Activated CD8-positive, alpha-beta T cell treated with anti-CD3 and anti-CD28 coated beads, Interleukin-2, amount 10 ng/mL, durations not matched to agents 7 days and 5 days (primary cell): ENCODE results near the gene EEF1AKMT1. TPM values are rescaled to one million over a fixed set of nuclear protein-coding genes. Genes with fewer than 3 reads are reported as not detected.

Experiments
- ATAC-seq: fragments of 150-1000 bp; cut with Tn5 transposase; one replicate; pipeline ENCODE4 v1.10.0; 2021; ENCODE audit warnings: moderate library complexity
- CTCF ChIA-PET: fragments of 350-600 bp; sonication (Branson Sonifier 250); formaldehyde crosslinking; loops from one replicate; lab custom pipeline; 2021; ENCODE audit warnings: antibody characterized with exemption; lab: Charles Lee
- POLR2A ChIA-PET: fragments of 350-600 bp; sonication (Branson Sonifier 250); formaldehyde crosslinking; loops from one replicate; lab custom pipeline; 2021; ENCODE audit warnings: antibody characterized with exemption; lab: Charles Lee
- DNase-seq: peaks from one replicate; pipeline ENCODE4 v3.0.0-alpha.2; 2020
- H3K27ac Mint-ChIP-seq: one replicate; pipeline ENCODE4 v1.8.0; 2021; ENCODE audit warnings: mild to moderate bottlenecking, mixed read lengths
- H3K27me3 Mint-ChIP-seq: one replicate; pipeline ENCODE4 v1.8.0; 2021; ENCODE audit warnings: low read depth, mixed read lengths
- H3K36me3 Mint-ChIP-seq: one replicate; pipeline ENCODE4 v1.8.0; 2021; ENCODE audit warnings: low read depth, mixed read lengths
- H3K4me1 Mint-ChIP-seq: one replicate; pipeline ENCODE4 v1.8.0; 2021; ENCODE audit warnings: low read depth, mixed read lengths
- H3K4me3 Mint-ChIP-seq: one replicate; pipeline ENCODE4 v1.8.0; 2021; ENCODE audit warnings: mild to moderate bottlenecking, mixed read lengths
- H3K9me3 Mint-ChIP-seq: one replicate; pipeline ENCODE4 v1.8.0; 2022; ENCODE audit warnings: mixed read lengths; ENCODE audit not compliant: insufficient read depth
- total RNA-seq, 2 experiments: library from RNA; stranded (reverse); gene quantifications; one replicate each; pipeline ENCODE4 v1.2.3, GENCODE V29; 2021

Gene EEF1AKMT1
- total RNA-seq, 2 experiments from 2014 or later, result 10.0 to 11.2 TPM

GRCh38 chr13:20716951-20717350 lies 56.8 kb downstream of the EEF1AKMT1 start:
- no peak overlapping the region for H3K27ac Mint-ChIP-seq
- peaks cover 5% of the 10 kb centered on the region for H3K4me1 Mint-ChIP-seq
- peaks cover 19% of the 10 kb centered on the region for H3K27me3 Mint-ChIP-seq
- no peak overlapping the region for H3K4me3 Mint-ChIP-seq
- H3K36me3 Mint-ChIP-seq, result no peaks in the 10 kb centered on the region
- POLR2A ChIA-PET, result no interaction called here
- CTCF ChIA-PET, result interaction anchor here (1.0 to 1.1 kb wide), 2 partner anchors 112 to 208 kb away, joined by 3 read pairs; no protein-coding TSS in a partner anchor
- DNase-seq, result no peak
- ATAC-seq, result no peak
- H3K9me3 Mint-ChIP-seq, result no peaks in the 10 kb centered on the region

- no peak overlapping the region for H3K27ac Mint-ChIP-seq
- POLR2A ChIA-PET, result interaction anchor here (0.7 kb wide), 1 partner anchor 58 kb away, joined by 4 read pairs; the partner anchor contains the start of gene EEF1AKMT1
- H3K27me3 Mint-ChIP-seq, result peaks cover 10% of the 10 kb centered on the region
- CTCF ChIA-PET, result interaction anchor here (1.2 to 2.7 kb wide), 5 partner anchors 7 to 223 kb away, joined by 3 to 15 read pairs (median 4); no protein-coding TSS in a partner anchor
- ATAC-seq, result no peak
- no peak for DNase-seq
- H3K36me3 Mint-ChIP-seq, result no peaks in the 10 kb centered on the region
- peaks cover 4% of the 10 kb centered on the region for H3K4me1 Mint-ChIP-seq
- no peaks in the 10 kb centered on the region for H3K9me3 Mint-ChIP-seq
- no peak overlapping the region for H3K4me3 Mint-ChIP-seq
Measured at GRCh38 chr13:20715330-20715712, 58.4 kb downstream of the EEF1AKMT1 start.

GRCh38 chr13:20714563-20715329 lies 59.0 kb downstream of the EEF1AKMT1 start:
- H3K4me1 Mint-ChIP-seq, result peaks cover 4% of the 10 kb centered on the region
- H3K36me3 Mint-ChIP-seq, result no peaks in the 10 kb centered on the region
- H3K27me3 Mint-ChIP-seq, result peaks cover 10% of the 10 kb centered on the region
- ChIA-PET POLR2A (interaction anchor here (0.7 kb wide), 1 partner anchor 59 kb away, joined by 4 read pairs; the partner anchor contains the start of gene EEF1AKMT1), CTCF (interaction anchor here (1.2 to 2.7 kb wide), 5 partner anchors 8 to 222 kb away, joined by 3 to 15 read pairs (median 4); no protein-coding TSS in a partner anchor)
- DNase-seq, result no peak
- no peak for ATAC-seq
- no peak overlapping the region for H3K4me3 Mint-ChIP-seq
- H3K9me3 Mint-ChIP-seq, result no peaks in the 10 kb centered on the region
- H3K27ac Mint-ChIP-seq, result no peak overlapping the region

GRCh38 chr13:20714161-20714560 lies 59.6 kb downstream of the EEF1AKMT1 start:
- H3K4me1 Mint-ChIP-seq, result peaks cover 4% of the 10 kb centered on the region
- POLR2A ChIA-PET, result no interaction called here
- H3K9me3 Mint-ChIP-seq, result no peaks in the 10 kb centered on the region
- ATAC-seq, result no peak
- H3K27me3 Mint-ChIP-seq, result peaks cover 10% of the 10 kb centered on the region
- CTCF ChIA-PET, result interaction anchor here (1.2 to 2.7 kb wide), 4 partner anchors 8 to 127 kb away, joined by 3 to 15 read pairs (median 8); no protein-coding TSS in a partner anchor
- no peak overlapping the region for H3K4me3 Mint-ChIP-seq
- no peak for DNase-seq
- no peak overlapping the region for H3K27ac Mint-ChIP-seq
- no peaks in the 10 kb centered on the region for H3K36me3 Mint-ChIP-seq

GRCh38 chr13:20713751-20714150 lies 60.0 kb downstream of the EEF1AKMT1 start:
- POLR2A ChIA-PET, result no interaction called here
- no peaks in the 10 kb centered on the region for H3K36me3 Mint-ChIP-seq
- no peak overlapping the region for H3K4me3 Mint-ChIP-seq
- H3K27ac Mint-ChIP-seq, result no peak overlapping the region
- no peaks in the 10 kb centered on the region for H3K9me3 Mint-ChIP-seq
- no peak for ATAC-seq
- CTCF ChIA-PET, result interaction anchor here (0.8 to 2.7 kb wide), 6 partner anchors 9 to 213 kb away, joined by 3 to 15 read pairs (median 3); no protein-coding TSS in a partner anchor
- no peak for DNase-seq
- peaks cover 4% of the 10 kb centered on the region for H3K4me1 Mint-ChIP-seq
- peaks cover 10% of the 10 kb centered on the region for H3K27me3 Mint-ChIP-seq

GRCh38 chr13:20713014-20713376 lies 60.8 kb downstream of the EEF1AKMT1 start:
- CTCF ChIA-PET, result interaction anchor here (0.8 to 2.7 kb wide), 5 partner anchors 10 to 213 kb away, joined by 3 to 15 read pairs (median 3); no protein-coding TSS in a partner anchor
- no peak overlapping the region for H3K4me3 Mint-ChIP-seq
- ATAC-seq, result no peak

GRCh38 chr13:20711301-20712044 lies 62.3 kb downstream of the EEF1AKMT1 start:
- ChIA-PET POLR2A (no interaction called here), CTCF (interaction anchor here (0.8 to 1.1 kb wide), 4 partner anchors 11 to 213 kb away, joined by 3 to 6 read pairs (median 3); no protein-coding TSS in a partner anchor)
- Mint-ChIP-seq H3K4me3 (no peak overlapping the region), H3K36me3 (no peaks in the 10 kb centered on the region), H3K4me1 (peaks cover 4% of the 10 kb centered on the region), H3K9me3 (no peaks in the 10 kb centered on the region), H3K27ac (no peak overlapping the region), H3K27me3 (peaks cover 10% of the 10 kb centered on the region)
- ATAC-seq, result no peak
- peak; percentile 24 for DNase-seq

More at GRCh38 chr13:20713014-20713376, 60.8 kb downstream of the EEF1AKMT1 start:
- H3K27me3 Mint-ChIP-seq, result peaks cover 10% of the 10 kb centered on the region
- no peaks in the 10 kb centered on the region for H3K9me3 Mint-ChIP-seq
- peaks cover 4% of the 10 kb centered on the region for H3K4me1 Mint-ChIP-seq
- DNase-seq, result no peak
- POLR2A ChIA-PET, result no interaction called here
- H3K36me3 Mint-ChIP-seq, result no peaks in the 10 kb centered on the region
- H3K27ac Mint-ChIP-seq, result no peak overlapping the region

- peaks cover 4% of the 10 kb centered on the region for H3K4me1 Mint-ChIP-seq
- peaks cover 10% of the 10 kb centered on the region for H3K27me3 Mint-ChIP-seq
- H3K27ac Mint-ChIP-seq, result no peak overlapping the region
- ATAC-seq (no peak), DNase-seq (no peak)
- H3K9me3 Mint-ChIP-seq, result no peaks in the 10 kb centered on the region
- ChIA-PET POLR2A (no interaction called here), CTCF (interaction anchor here (0.6 to 2.0 kb wide), 4 partner anchors 119 to 512 kb away, joined by 3 to 8 read pairs (median 3); no protein-coding TSS in a partner anchor)
- no peaks in the 10 kb centered on the region for H3K36me3 Mint-ChIP-seq
- no peak overlapping the region for H3K4me3 Mint-ChIP-seq
Measured at GRCh38 chr13:20709782-20710181, 64.0 kb downstream of the EEF1AKMT1 start.

GRCh38 chr13:20709369-20709768 lies 64.4 kb downstream of the EEF1AKMT1 start:
- peaks cover 10% of the 10 kb centered on the region for H3K27me3 Mint-ChIP-seq
- DNase-seq, result no peak
- H3K4me3 Mint-ChIP-seq, result no peak overlapping the region
- H3K4me1 Mint-ChIP-seq, result peaks cover 7% of the 10 kb centered on the region
- ATAC-seq, result no peak
- H3K36me3 Mint-ChIP-seq, result no peaks in the 10 kb centered on the region
- ChIA-PET POLR2A (interaction anchor here (0.5 kb wide), 1 partner anchor 65 kb away, joined by 3 read pairs; no protein-coding TSS in a partner anchor), CTCF (interaction anchor here (0.8 to 2.0 kb wide), 2 partner anchors 120 to 214 kb away, joined by 3 to 8 read pairs; no protein-coding TSS in a partner anchor)
- no peak overlapping the region for H3K27ac Mint-ChIP-seq
- no peaks in the 10 kb centered on the region for H3K9me3 Mint-ChIP-seq

GRCh38 chr13:20708216-20708615 lies 65.5 kb downstream of the EEF1AKMT1 start:
- ATAC-seq (no peak), DNase-seq (no peak)
- CTCF ChIA-PET, result interaction anchor here (1.4 kb wide), 1 partner anchor 120 kb away, joined by 4 read pairs; no protein-coding TSS in a partner anchor
- Mint-ChIP-seq H3K4me1 (peaks cover 8% of the 10 kb centered on the region), H3K27ac (no peak overlapping the region), H3K36me3 (no peaks in the 10 kb centered on the region), H3K4me3 (no peak overlapping the region), H3K27me3 (peaks cover 6% of the 10 kb centered on the region), H3K9me3 (no peaks in the 10 kb centered on the region)
- POLR2A ChIA-PET, result no interaction called here

GRCh38 chr13:20706661-20707060 lies 67.1 kb downstream of the EEF1AKMT1 start:
- DNase-seq (no peak), ATAC-seq (no peak)
- peaks cover 15% of the 10 kb centered on the region for H3K4me1 Mint-ChIP-seq
- ChIA-PET POLR2A (no interaction called here), CTCF (interaction anchor here (1.5 kb wide), 1 partner anchor 122 kb away, joined by 3 read pairs; no protein-coding TSS in a partner anchor)
- no peak overlapping the region for H3K27ac Mint-ChIP-seq
- H3K27me3 Mint-ChIP-seq, result peaks cover 10% of the 10 kb centered on the region
- H3K36me3 Mint-ChIP-seq, result no peaks in the 10 kb centered on the region
- H3K4me3 Mint-ChIP-seq, result no peak overlapping the region
- no peaks in the 10 kb centered on the region for H3K9me3 Mint-ChIP-seq
